Activated CD4-positive, CD25-positive, alpha-beta regulatory T cell treated with anti-CD3 and anti-CD28 coated beads, Interleukin-2, amount 50 U/mL, for 16 hours (primary cell): Measurements from ENCODE around the gene OR2B6.
"Not testable (repeated sequence)": the region's sequence is repeated elsewhere in the genome, so short reads cannot be mapped to it uniquely, and the experiment has no call there.

ENCODE experiments used
- DNase-seq: peaks from one replicate; pipeline ENCODE4 v3.0.0-alpha.2; 2020; ENCODE audit warnings: low read depth, low spot score

Gene OR2B6

GRCh38 chr6:27956941-27957340 lies at the start of gene OR2B6:
OR2B6 (plus strand) TSS chr6:27957241; CDS start chr6:27957241, 0 bp downstream.
- no peak for DNase-seq

GRCh38 chr6:27908017-27908416 lies 49.0 kb upstream of the OR2B6 start:
- DNase-seq = no peak

- no peak for DNase-seq
These were observed 45.0 kb upstream of the OR2B6 start, which contains the start of gene OR2B2 for GRCh38 chr6:27911956-27912446. OR2B2 (minus strand) TSS chr6:27912396; CDS start chr6:27912319, 77 bp downstream.

GRCh38 chr6:27922949-27923348 lies 34.1 kb upstream of the OR2B6 start:
- no peak for DNase-seq

GRCh38 chr6:27924179-27924578 lies 32.9 kb upstream of the OR2B6 start:
- no peak for DNase-seq

- not testable (repeated sequence) for DNase-seq
These were observed 29.0 kb upstream of the OR2B6 start for GRCh38 chr6:27928041-27928440.

- DNase-seq = not testable (repeated sequence)
These were observed 27.1 kb upstream of the OR2B6 start for GRCh38 chr6:27929930-27930329.

- DNase-seq = no peak
These were observed 25.8 kb upstream of the OR2B6 start for GRCh38 chr6:27931209-27931608.

GRCh38 chr6:27940766-27941165 lies 16.3 kb upstream of the OR2B6 start:
- DNase-seq = no peak

GRCh38 chr6:27943072-27943471 lies 14.0 kb upstream of the OR2B6 start:
- DNase-seq = not testable (repeated sequence)

GRCh38 chr6:27948237-27948636 lies 8.8 kb upstream of the OR2B6 start:
- no peak for DNase-seq

- no peak for DNase-seq
These were observed 6.0 kb upstream of the OR2B6 start for GRCh38 chr6:27951040-27951439.

GRCh38 chr6:27957516-27957915 lies 475 bp downstream of the OR2B6 start:
- DNase-seq = no peak

- DNase-seq = no peak
These were observed 5.5 kb downstream of the OR2B6 start for GRCh38 chr6:27962506-27962905.

GRCh38 chr6:27966044-27966443 lies 9.0 kb downstream of the OR2B6 start:
- no peak for DNase-seq

GRCh38 chr6:27966816-27967426 lies 9.9 kb downstream of the OR2B6 start:
- DNase-seq = no peak

- no peak for DNase-seq
These were observed 13.4 kb downstream of the OR2B6 start for GRCh38 chr6:27970444-27970843.

- DNase-seq = no peak
These were observed 15.7 kb downstream of the OR2B6 start for GRCh38 chr6:27972750-27973149.

GRCh38 chr6:27977387-27977786 lies 20.3 kb downstream of the OR2B6 start:
- DNase-seq = no peak

- no peak for DNase-seq
These were observed 21.7 kb downstream of the OR2B6 start for GRCh38 chr6:27978705-27979104.

- DNase-seq = no peak
These were observed 23.1 kb downstream of the OR2B6 start for GRCh38 chr6:27980111-27980510.

GRCh38 chr6:27986928-27987725 lies 30.1 kb downstream of the OR2B6 start:
- no peak for DNase-seq

- DNase-seq = no peak
These were observed 37.6 kb downstream of the OR2B6 start for GRCh38 chr6:27994616-27995015.
